H9 (cell line): ENCODE measurements around the gene HMG20B. TPM values are rescaled to one million over a fixed set of nuclear protein-coding genes. Genes with fewer than 3 reads are reported as not detected.

Source experiments
- DNase-seq: peaks from one replicate; pipeline ENCODE4 v3.0.0-alpha.2; 2017
- H2AFZ ChIP-seq: one replicate; pipeline ENCODE4 v1.6.1; 2013; ENCODE audit warnings: mild to moderate bottlenecking, low read length, control low read depth, moderate library complexity
- H2AK5ac ChIP-seq: 2 replicates; pipeline ENCODE4 v1.6.1; 2013; ENCODE audit warnings: low read length, control low read depth, mixed read lengths; ENCODE audit not compliant: insufficient read length
- H2BK120ac ChIP-seq: one replicate; pipeline ENCODE4 v1.6.1; 2013; ENCODE audit warnings: low read depth, mild to moderate bottlenecking, low read length, control low read depth, inconsistent platforms; ENCODE audit not compliant: poor library complexity, severe bottlenecking
- H2BK12ac ChIP-seq: 2 replicates; pipeline ENCODE4 v1.6.1; 2013; ENCODE audit warnings: low read length, control low read depth, mixed read lengths, low read depth; ENCODE audit not compliant: insufficient read length
- H2BK15ac ChIP-seq: 2 replicates; pipeline ENCODE4 v1.6.1; 2013; ENCODE audit warnings: low read depth, low read length, control low read depth
- H2BK20ac ChIP-seq: one replicate; pipeline ENCODE4 v1.6.1; 2013; ENCODE audit warnings: low read depth, mild to moderate bottlenecking, low read length, control low read depth, inconsistent platforms; ENCODE audit not compliant: poor library complexity, severe bottlenecking
- H2BK5ac ChIP-seq: 2 replicates; pipeline ENCODE4 v1.6.1; 2013; ENCODE audit warnings: low read length, control low read depth, mixed read lengths; ENCODE audit not compliant: insufficient read length
- H3K14ac ChIP-seq: 2 replicates; pipeline ENCODE4 v1.6.1; 2013; ENCODE audit warnings: low read length, control low read depth; ENCODE audit not compliant: insufficient read depth
- H3K18ac ChIP-seq: 2 replicates; pipeline ENCODE4 v1.6.1; 2013; ENCODE audit warnings: low read depth, mild to moderate bottlenecking, mixed read lengths, low read length, control low read depth; ENCODE audit not compliant: insufficient read length
- H3K23ac ChIP-seq: 2 replicates; pipeline ENCODE4 v1.6.1; 2013; ENCODE audit warnings: low read length, control low read depth, mixed read lengths, low read depth; ENCODE audit not compliant: insufficient read length
- H3K23me2 ChIP-seq: 2 replicates; pipeline ENCODE4 v1.6.1; 2013; ENCODE audit warnings: low read depth, mild to moderate bottlenecking, mixed read lengths, low read length, control low read depth; ENCODE audit not compliant: insufficient read length, poor library complexity, severe bottlenecking
- H3K27ac ChIP-seq: 2 replicates; pipeline ENCODE4 v1.5.1; 2013; ENCODE audit warnings: low read length, control low read depth, mixed read lengths, low read depth; ENCODE audit not compliant: insufficient read length
- H3K27me3 ChIP-seq: 2 replicates; pipeline ENCODE4 v1.6.1; 2013; ENCODE audit warnings: low read length, control low read depth, inconsistent platforms; ENCODE audit not compliant: insufficient read depth
- H3K4ac ChIP-seq: 2 replicates; pipeline ENCODE4 v1.6.1; 2013; ENCODE audit warnings: low read depth, mild to moderate bottlenecking, control low read depth, inconsistent platforms, low read length, moderate library complexity
- H3K4me1 ChIP-seq: 2 replicates; pipeline ENCODE4 v1.6.1; 2013; ENCODE audit warnings: low read length, control low read depth, inconsistent platforms; ENCODE audit not compliant: insufficient read depth
- H3K4me2 ChIP-seq: 2 replicates; pipeline ENCODE4 v1.6.1; 2013; ENCODE audit warnings: low read length, control low read depth, mixed read lengths; ENCODE audit not compliant: insufficient read length, insufficient read depth
- H3K56ac ChIP-seq: 2 replicates; pipeline ENCODE4 v1.6.1; 2013; ENCODE audit warnings: low read depth, mild to moderate bottlenecking, mixed read lengths, low read length, control low read depth; ENCODE audit not compliant: insufficient read length
- H3K79me1 ChIP-seq: 2 replicates; pipeline ENCODE4 v1.6.1; 2013; ENCODE audit warnings: low read depth, mild to moderate bottlenecking, moderate library complexity, low read length, control low read depth, inconsistent platforms; ENCODE audit not compliant: insufficient read depth, poor library complexity, severe bottlenecking
- H3K79me2 ChIP-seq: 2 replicates; pipeline ENCODE4 v1.6.1; 2013; ENCODE audit warnings: low read length, control low read depth, inconsistent platforms; ENCODE audit not compliant: insufficient read depth
- H3K9ac ChIP-seq: 2 replicates; pipeline ENCODE4 v1.6.1; 2013; ENCODE audit warnings: low read length, control low read depth, mixed read lengths; ENCODE audit not compliant: insufficient read length; ENCODE audit errors: extremely low read depth
- H3K9me3 ChIP-seq: one replicate; pipeline ENCODE4 v1.6.1; 2013; ENCODE audit warnings: low read depth, low read length, inconsistent platforms; ENCODE audit not compliant: control insufficient read depth
- H3T11ph ChIP-seq: one replicate; pipeline ENCODE4 v1.6.1; 2013; ENCODE audit warnings: mild to moderate bottlenecking, low read length, control low read depth, inconsistent platforms
- H4K20me1 ChIP-seq: one replicate; pipeline ENCODE4 v1.6.1; 2013; ENCODE audit not compliant: control insufficient read depth, insufficient read length, insufficient read depth
- H4K5ac ChIP-seq: 2 replicates; pipeline ENCODE4 v1.6.1; 2013; ENCODE audit warnings: low read depth, mild to moderate bottlenecking, mixed read lengths, low read length, control low read depth; ENCODE audit not compliant: insufficient read length
- H4K8ac ChIP-seq: replicated peaks from 2 replicates; pipeline ENCODE4 v1.6.1; 2013; ENCODE audit warnings: low read length, control low read depth, mixed read lengths, low read depth; ENCODE audit not compliant: insufficient read length
- H4K91ac ChIP-seq: 2 replicates; pipeline ENCODE4 v1.6.1; 2013; ENCODE audit warnings: low read depth, mild to moderate bottlenecking, moderate library complexity, mixed read lengths, low read length, control low read depth; ENCODE audit not compliant: insufficient read length
- H3K27ac Mint-ChIP-seq, 3 experiments: 2 replicates in 2 of 3; 3 replicates in 1 of 3; pipeline ENCODE4 v1.8.0; 2020 to 2021; ENCODE audit warnings: mixed read lengths in 3 of 3, mild to moderate bottlenecking in 1 of 3, moderate library complexity in 1 of 3
- H3K27me3 Mint-ChIP-seq: 2 replicates; pipeline ENCODE4 v1.8.0; 2021; ENCODE audit warnings: low read depth, mild to moderate bottlenecking, moderate library complexity, mixed read lengths
- H3K36me3 Mint-ChIP-seq, 3 experiments: 2 replicates in 2 of 3; 3 replicates in 1 of 3; pipeline ENCODE4 v1.8.0; 2020 to 2021; ENCODE audit warnings: low read depth in 3 of 3, mixed read lengths in 3 of 3; ENCODE audit not compliant: insufficient read depth in 1 of 3
- H3K4me1 Mint-ChIP-seq, 2 experiments: 2 replicates each; pipeline ENCODE4 v1.8.0; 2020; ENCODE audit warnings: mixed read lengths in 2 of 2
- H3K4me3 Mint-ChIP-seq, 2 experiments: 2 replicates in 1 of 2; 3 replicates in 1 of 2; pipeline ENCODE4 v1.8.0; 2020 to 2021; ENCODE audit warnings: mild to moderate bottlenecking in 2 of 2, mixed read lengths in 2 of 2, moderate library complexity in 1 of 2
- H3K9me3 Mint-ChIP-seq, 2 experiments: 2 replicates in 1 of 2; 3 replicates in 1 of 2; pipeline ENCODE4 v1.8.0; 2020; ENCODE audit warnings: mild to moderate bottlenecking in 2 of 2, mixed read lengths in 2 of 2, moderate library complexity in 1 of 2
- CTCF ChIP-seq: fragments of 200-600 bp; sonication (generic); conservative IDR thresholded peaks from 3 replicates; pipeline ENCODE4 v1.8.0; 2021; ENCODE audit warnings: antibody characterized with exemption, mild to moderate bottlenecking
- WGBS: extraction: QIAGEN DNeasy Blood & Tissue Kit; methylation state at CpG from one replicate; pipeline ENCODE4 v1.1.7; 2013; ENCODE audit warnings: missing lambda C conversion rate, low lambda C conversion rate, mixed read lengths; ENCODE audit not compliant: insufficient read length; ENCODE audit errors: extremely low coverage; 5-methylcytosine and 5-hydroxymethylcytosine counted together
- total RNA-seq: library from RNA; stranded (reverse); gene quantifications from 2 replicates; pipeline ENCODE4 v1.2.1, GENCODE V29; 2021

HMG20B gene
- total RNA-seq, 1 experiment from 2014 or later: 58.1 TPM

DNA sequence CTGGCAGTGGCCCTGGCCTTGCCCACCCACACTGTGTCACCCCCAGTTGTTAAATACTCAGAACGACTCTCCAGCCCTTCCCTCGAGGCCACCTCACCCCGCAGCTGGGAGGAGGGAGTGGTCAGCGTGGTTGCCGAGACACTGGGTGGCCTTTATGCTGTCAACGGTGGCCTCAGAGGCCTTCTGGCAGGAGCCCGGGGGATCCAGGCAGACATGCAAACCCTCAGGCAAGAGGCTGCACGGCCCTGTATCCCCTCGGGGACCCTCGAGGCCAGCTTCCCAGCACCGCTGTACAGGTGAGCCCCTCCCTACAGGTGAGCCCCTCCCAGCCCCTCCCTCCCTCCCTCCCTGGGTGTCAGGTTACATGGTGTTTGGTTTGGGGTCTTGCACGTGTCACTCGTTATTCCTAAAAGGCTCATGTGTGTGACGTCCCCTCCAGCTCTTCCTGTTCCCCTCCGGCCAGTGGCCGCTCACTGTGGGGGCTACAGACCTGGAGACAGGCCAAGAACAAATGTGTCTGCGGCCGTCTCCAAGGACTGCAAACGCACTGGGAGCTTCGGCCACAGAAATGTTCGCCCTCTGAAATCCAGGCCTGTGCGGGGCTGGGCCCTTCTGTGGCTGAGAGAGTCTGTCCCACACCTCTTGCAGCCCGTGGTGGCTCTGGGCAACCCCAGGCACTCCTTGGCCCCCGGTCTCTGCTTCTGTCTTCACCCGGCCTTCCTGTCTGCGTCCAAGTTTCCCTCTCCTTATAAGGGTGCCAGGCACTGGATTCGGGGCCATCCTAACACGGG lies 33.6 kb upstream of the HMG20B start, which contains the start of gene TEKTIP1:
Gene TEKTIP1 (plus strand): TSS at position 210 of the 791 bp plus-strand sequence. CDS start 4 bp downstream, at position 214.
- no peak within 1 kb of the TSS for H3K56ac ChIP-seq
- H3K27me3 Mint-ChIP-seq: no peaks in the 10 kb centered on the region; the same call in 1 of the 2 replicates
- no peaks in the 10 kb centered on the region for H3K79me2 ChIP-seq
- no peak within 1 kb of the TSS for H4K91ac ChIP-seq
- H3K27me3 ChIP-seq: no peaks in the 10 kb centered on the region
- no peak within 1 kb of the TSS for H3K27ac ChIP-seq
- no peaks in the 10 kb centered on the region for H4K20me1 ChIP-seq
- H3K4me2 ChIP-seq: no peak within 1 kb of the TSS
- WGBS: no CpG with 5 or more reads among the region's 28 CpGs
- no peak within 1 kb of the TSS for H3K14ac ChIP-seq
- H2BK120ac ChIP-seq: no peak within 1 kb of the TSS
- no peak within 1 kb of the TSS for H2BK15ac ChIP-seq
- peak within 1 kb of the TSS; percentile 50 to 86 (median 73); a peak in 5 of 7 replicates for H3K27ac Mint-ChIP-seq
- DNase-seq: peak; percentile 66
- H3K9ac ChIP-seq: no peak within 1 kb of the TSS
- no peak within 1 kb of the TSS for H3K23ac ChIP-seq
- no peak within 1 kb of the TSS for H3K4ac ChIP-seq
- no peaks in the 10 kb centered on the region for H3K9me3 ChIP-seq
- no peak for TF ChIP-seq CTCF
- peaks cover 6 to 14% of the 10 kb centered on the region in 2 experiments; a peak in 3 of 4 replicates for H3K4me1 Mint-ChIP-seq
- H2AFZ ChIP-seq: no peak within 1 kb of the TSS
- no peak within 1 kb of the TSS for H2BK5ac ChIP-seq
- no peaks in the 10 kb centered on the region for H3K9me3 Mint-ChIP-seq
- H3K23me2 ChIP-seq: no peaks in the 10 kb centered on the region
- no peak within 1 kb of the TSS for H4K8ac ChIP-seq
- no peak within 1 kb of the TSS for H2AK5ac ChIP-seq
- peak within 1 kb of the TSS in 1 of 2 experiments; percentile 38; a peak in 1 of 5 replicates for H3K4me3 Mint-ChIP-seq
- H4K5ac ChIP-seq: no peak within 1 kb of the TSS
- no peak within 1 kb of the TSS for H3T11ph ChIP-seq
- no peaks in the 10 kb centered on the region for H3K79me1 ChIP-seq
- no peak within 1 kb of the TSS for H2BK20ac ChIP-seq
- H3K4me1 ChIP-seq: no peaks in the 10 kb centered on the region
- no peak within 1 kb of the TSS for H2BK12ac ChIP-seq
- H3K18ac ChIP-seq: no peak within 1 kb of the TSS
- H3K36me3 Mint-ChIP-seq: peaks cover 9 to 37% (median 36%) of the 10 kb centered on the region in 3 experiments; a peak in 6 of 7 replicates
